ENCODE data around the gene FGFR3. TPM values are rescaled to one million over a fixed set of nuclear protein-coding genes. Genes with fewer than 3 reads are reported as not detected.

The FGFR3 gene
- total RNA-seq, 2 donors from 2014 or later: 8.7 to 78.2 TPM

- intact Hi-C loops (cut with DNase I): no loop called here
- H3K36me3 ChIP-seq: no peaks in the 10 kb centered on the region
- 86% methylated on average over 26 of the region's 27 CpGs for WGBS
- TF ChIP-seq POLR2AphosphoS5 (IDR thresholded peaks at IDR 0.05) (no peak), POLR2A (IDR thresholded peaks at IDR 0.05) (no peak), CTCF (IDR thresholded peaks at IDR 0.05) (no peak)
- no peak overlapping the region for H3K27ac ChIP-seq
- DNase-seq (ENCODE audit: low spot score): no peak
- H3K27me3 ChIP-seq (replicated peaks; ENCODE audit: insufficient read depth): no peaks in the 10 kb centered on the region
- peaks cover 10% of the 10 kb centered on the region for H3K4me1 ChIP-seq (replicated peaks)
- H3K9me3 ChIP-seq: no peaks in the 10 kb centered on the region
- H3K4me3 ChIP-seq: no peak overlapping the region
Observed at GRCh38 chr4:1797861-1798579, 4.9 kb downstream of the FGFR3 start.

- DNase-seq (ENCODE audit: low spot score): no peak
- no peaks in the 10 kb centered on the region for H3K9me3 ChIP-seq
- no peak overlapping the region for H3K27ac ChIP-seq
- H3K4me3 ChIP-seq: no peak overlapping the region
- no peaks in the 10 kb centered on the region for H3K36me3 ChIP-seq
- H3K4me1 ChIP-seq (replicated peaks): peaks cover 10% of the 10 kb centered on the region
- TF ChIP-seq CTCF (IDR thresholded peaks at IDR 0.05) (no peak), POLR2A (IDR thresholded peaks at IDR 0.05) (no peak)
- intact Hi-C loops (cut with DNase I): no loop called here
- no peaks in the 10 kb centered on the region for H3K27me3 ChIP-seq (replicated peaks; ENCODE audit: insufficient read depth)
- 91% methylated on average over 30 of the region's 30 CpGs for WGBS
Observed at GRCh38 chr4:1798580-1799386, 5.7 kb downstream of the FGFR3 start.

GRCh38 chr4:1799387-1800375 lies 6.6 kb downstream of the FGFR3 start:
- intact Hi-C loops (cut with DNase I): no loop called here
- DNase-seq (ENCODE audit: low spot score): no peak
- Histone ChIP-seq H3K27me3 (replicated peaks; ENCODE audit: insufficient read depth) (no peaks in the 10 kb centered on the region), H3K9me3 (no peaks in the 10 kb centered on the region), H3K36me3 (no peaks in the 10 kb centered on the region), H3K27ac (no peak overlapping the region), H3K4me3 (no peak overlapping the region), H3K4me1 (replicated peaks) (peaks cover 4% of the 10 kb centered on the region)
- WGBS: 91% methylated on average over 41 of the region's 41 CpGs
- no peak for TF ChIP-seq CTCF (IDR thresholded peaks at IDR 0.05)
- TF ChIP-seq POLR2AphosphoS5 (IDR thresholded peaks at IDR 0.05): no peak
- no peak for TF ChIP-seq POLR2A (IDR thresholded peaks at IDR 0.05)

GRCh38 chr4:1800805-1801204 lies 7.7 kb downstream of the FGFR3 start:
- intact Hi-C loops (cut with DNase I): no loop called here
- no peaks in the 10 kb centered on the region for H3K9me3 ChIP-seq
- DNase-seq (ENCODE audit: low spot score): no peak
- H3K4me3 ChIP-seq: no peak overlapping the region
- no peak overlapping the region for H3K27ac ChIP-seq
- no peaks in the 10 kb centered on the region for H3K4me1 ChIP-seq (replicated peaks)
- no peaks in the 10 kb centered on the region for H3K36me3 ChIP-seq
- WGBS: 75% methylated on average over 10 of the region's 10 CpGs
- TF ChIP-seq POLR2A (IDR thresholded peaks at IDR 0.05): no peak
- TF ChIP-seq CTCF (IDR thresholded peaks at IDR 0.05): no peak
- no peak for TF ChIP-seq POLR2AphosphoS5 (IDR thresholded peaks at IDR 0.05)
- H3K27me3 ChIP-seq (replicated peaks; ENCODE audit: insufficient read depth): no peaks in the 10 kb centered on the region
